ENCODE data around the gene STON1. TPM values are rescaled to one million over a fixed set of nuclear protein-coding genes. Genes with fewer than 3 reads are reported as not detected.

The STON1 gene
- total and polyA plus RNA-seq, 2 of the 8 experiments (the other 6 are each of a cell fraction or from before 2014, with no cell fraction given) = 5.0 to 10.1 TPM

DNA sequence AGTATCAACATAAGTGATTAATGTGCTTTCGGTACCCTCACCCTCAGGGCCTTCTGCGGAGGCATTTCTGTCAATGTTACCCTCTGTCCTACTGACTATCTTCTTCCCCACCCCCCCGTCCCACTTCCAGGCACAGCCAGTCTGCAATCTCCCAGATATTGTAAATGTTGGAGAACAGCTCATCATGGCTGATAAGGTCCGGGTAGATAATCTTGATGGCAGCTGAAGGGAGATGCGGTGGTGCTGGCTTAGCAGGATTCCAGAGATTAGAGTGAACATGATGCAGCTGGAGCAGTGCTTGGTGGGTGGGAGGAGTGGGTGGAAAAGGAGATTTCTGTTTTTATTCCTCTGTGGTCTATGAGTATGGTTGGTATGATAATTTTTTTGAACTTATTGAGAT, 103.2 kb downstream of the STON1 start:
- Histone ChIP-seq H3K9ac (replicated peaks in 1 of 4; ENCODE audit: extremely low read depth in 1 of 4, low read depth in 3 of 4, low read length in 3 of 4) (no peak overlapping the region), H3K27ac (ENCODE audit: low read depth, low read length) (no peak overlapping the region), H2BK15ac (ENCODE audit: low read length) (no peak overlapping the region), H2BK120ac (replicated peaks; ENCODE audit: low read depth, low read length) (no peak overlapping the region), H3K36me3 (ENCODE audit: control insufficient read depth in 2 of 4, insufficient read depth in 4 of 4, low read length in 3 of 4) (no peaks in the 10 kb centered on the region), H4K20me1 (replicated peaks in 1 of 2; ENCODE audit: control insufficient read depth in 1 of 2, insufficient read depth in 2 of 2, low read length in 2 of 2) (no peaks in the 10 kb centered on the region), H4K5ac (ENCODE audit: insufficient read length, low read depth, low read length) (no peak overlapping the region), H2AFZ (ENCODE audit: low read length) (no peak overlapping the region), H4K91ac (replicated peaks; ENCODE audit: insufficient read length, low read length) (no peak overlapping the region), H3K56ac (replicated peaks; ENCODE audit: insufficient read length, low read depth, low read length) (no peak overlapping the region), H3K4me1 (replicated peaks in 1 of 4; ENCODE audit: control insufficient read depth in 3 of 4, insufficient read depth in 4 of 4, low read length in 3 of 4) (no peaks in the 10 kb centered on the region), H3K79me1 (ENCODE audit: low read depth, low read length) (no peaks in the 10 kb centered on the region), H3K18ac (ENCODE audit: extremely low read depth, low read length) (no peak overlapping the region), H3K4ac (replicated peaks; ENCODE audit: insufficient read length, low read depth, low read length) (no peak overlapping the region), H2BK12ac (ENCODE audit: low read depth, low read length) (no peak overlapping the region), H3K9me3 (ENCODE audit: insufficient read depth in 2 of 2, low read depth in 1 of 2, low read length in 1 of 2) (0 out of 4 replicates have a peak, but pooled peaks cover 0 to 3% of the 10 kb centered on the region in 2 experiments), H3K23me2 (ENCODE audit: low read depth, low read length) (no peaks in the 10 kb centered on the region), H2BK20ac (ENCODE audit: low read length) (no peak overlapping the region), H3K23ac (ENCODE audit: insufficient read length) (no peak overlapping the region), H3K27me3 (replicated peaks in 1 of 4; ENCODE audit: control insufficient read depth in 3 of 4, extremely low read depth in 1 of 4, insufficient read depth in 3 of 4, low read length in 3 of 4) (no peaks in the 10 kb centered on the region), H3K4me2 (ENCODE audit: insufficient read depth in 1 of 2, low read depth in 2 of 2, low read length in 2 of 2) (no peak overlapping the region), H3K79me2 (ENCODE audit: control insufficient read depth in 1 of 2, insufficient read depth in 2 of 2, low read length in 2 of 2) (no peaks in the 10 kb centered on the region), H2BK5ac (ENCODE audit: low read depth, low read length) (no peak overlapping the region), H3K14ac (ENCODE audit: insufficient read length) (no peak overlapping the region), H4K8ac (ENCODE audit: extremely low read depth, insufficient read depth, low read length) (no peak overlapping the region), H3K4me3 (ENCODE audit: extremely low read depth in 1 of 4, insufficient read depth in 2 of 4, low read depth in 3 of 4, low read length in 4 of 4) (no peak overlapping the region), H2AK5ac (ENCODE audit: low read depth, low read length) (no peak overlapping the region)
- POLR2A ChIA-PET (ENCODE audit: partially characterized antibody) = no interaction called here
- FAIRE-seq (no peak), DNase-seq (ENCODE audit: low read depth in 1 of 2, low spot score in 2 of 2) (no peak)
- CTCF ChIA-PET (ENCODE audit: partially characterized antibody) = interaction anchor here (0.5 kb wide), 1 partner anchor 23 kb away, joined by 3 read pairs; no protein-coding TSS in a partner anchor
- WGBS, 2 experiments (ENCODE audit: extremely low coverage in 1 of 2, insufficient coverage in 1 of 2, insufficient read length in 1 of 2, insufficient replicate concordance in 2 of 2, low coverage in 1 of 2, low lambda C conversion rate in 2 of 2, missing lambda C conversion rate in 1 of 2) = 91% methylated on average over 5 of the region's 5 CpGs; no CpG with 5 or more reads in 1 of the 2 experiments
- TF ChIP-seq POLR2A (IDR thresholded peaks at IDR 0.05; ENCODE audit: control extremely low read depth in 1 of 2, low read depth in 2 of 2, low read length in 2 of 2) (no peak), JUND (IDR thresholded peaks at IDR 0.05; ENCODE audit: low read length) (no peak), CREB1 (IDR thresholded peaks at IDR 0.05) (no peak), FOSL1 (IDR thresholded peaks at IDR 0.05; ENCODE audit: insufficient read depth, low read depth, low read length) (no peak), MAFK (IDR thresholded peaks at IDR 0.05; ENCODE audit: low read depth, low read length) (no peak), GTF2F1 (IDR thresholded peaks at IDR 0.05; ENCODE audit: borderline replicate concordance, low read depth, low read length) (no peak), TBP (IDR thresholded peaks at IDR 0.05; ENCODE audit: low read depth, low read length) (no peak), EP300 (IDR thresholded peaks at IDR 0.05; ENCODE audit: borderline replicate concordance in 1 of 2, low read depth in 2 of 2, low read length in 2 of 2) (no peak), KDM1A (IDR thresholded peaks at IDR 0.05; ENCODE audit: borderline replicate concordance, low read length) (no peak), ASH2L (IDR thresholded peaks at IDR 0.05; ENCODE audit: low read length) (no peak)
